ENCODE measurements around the gene IGSF21.

GRCh38 chr1:18100060-18100459, 7.5 kb upstream of the IGSF21 start:
- TF ChIP-seq POLR2A (IDR thresholded peaks at IDR 0.05) (no peak), CTCF (IDR thresholded peaks at IDR 0.05) (no peak)

All from thyroid gland (tissue), 4 donors.